ENCODE measurements around the gene UNKL.

The UNKL gene

DNA sequence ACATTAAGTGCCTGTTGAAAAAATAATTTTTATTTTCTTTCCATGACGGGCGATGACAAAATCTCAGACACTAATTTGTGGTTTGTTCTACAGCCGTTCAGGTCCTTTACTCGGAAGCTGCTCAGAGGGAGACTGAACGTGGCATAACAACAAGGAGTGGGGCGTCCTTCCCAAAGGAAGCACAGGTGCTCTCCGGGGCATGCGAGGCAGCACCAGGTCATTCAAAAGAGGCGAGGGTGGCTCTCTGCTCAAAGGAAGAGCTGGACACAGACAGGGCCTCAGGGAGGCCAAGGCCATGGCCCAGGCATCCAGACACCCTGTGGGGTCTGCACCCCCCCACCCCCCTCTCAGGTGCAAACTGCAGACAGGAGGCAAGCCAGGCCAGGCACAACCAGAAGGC lies 16.2 kb downstream of the UNKL start:
- DNase-seq: no peak

DNA sequence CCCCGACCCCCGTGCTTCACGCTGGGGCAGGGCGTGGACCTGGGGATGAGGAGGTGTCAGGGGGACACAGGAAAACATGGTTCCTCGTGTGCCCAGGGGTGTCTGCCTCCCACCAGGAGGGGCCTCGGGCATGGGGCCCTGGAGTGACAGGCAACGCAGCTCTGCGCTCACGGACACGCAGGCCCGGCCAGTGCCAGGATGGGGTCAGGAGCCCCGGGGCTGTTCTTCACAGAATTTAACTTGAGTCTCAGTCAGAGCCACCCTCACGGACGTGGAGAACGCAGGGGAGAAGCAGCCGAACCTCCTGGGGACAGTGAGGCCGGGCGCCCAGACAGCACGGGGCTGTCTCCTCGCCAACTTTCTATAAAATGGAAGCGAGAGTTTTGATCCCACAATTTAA lies 16.7 kb downstream of the UNKL start:
- no peak for DNase-seq

DNA sequence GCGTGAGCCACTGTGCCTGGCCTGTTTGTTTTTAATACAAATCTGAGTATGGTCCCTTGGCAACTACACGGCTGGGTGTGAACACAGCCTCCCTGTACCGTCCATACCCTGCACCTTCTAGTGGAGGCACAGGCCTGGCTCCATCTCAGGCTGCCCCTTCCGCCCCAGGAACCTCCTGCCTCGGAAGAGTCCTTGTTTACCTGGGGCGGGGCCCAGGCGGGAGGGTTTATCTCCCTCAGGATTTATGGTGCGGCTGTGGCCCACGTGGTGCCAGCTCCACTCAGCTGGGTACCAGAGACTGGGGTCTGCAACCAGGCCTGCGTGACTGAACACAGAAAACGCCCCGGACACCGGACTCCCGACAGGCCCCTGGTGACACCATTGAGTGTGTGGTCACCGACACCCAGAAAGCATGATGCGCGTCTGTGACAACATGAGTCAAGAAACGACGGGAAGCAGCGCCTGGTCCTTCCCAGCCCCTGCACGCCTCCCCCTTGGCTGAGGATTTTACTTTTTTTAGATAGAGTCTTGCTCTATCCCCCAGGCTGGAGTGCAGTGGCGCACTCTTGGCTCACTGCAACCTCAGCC lies 19.0 kb downstream of the UNKL start:
- DNase-seq: no peak

DNA sequence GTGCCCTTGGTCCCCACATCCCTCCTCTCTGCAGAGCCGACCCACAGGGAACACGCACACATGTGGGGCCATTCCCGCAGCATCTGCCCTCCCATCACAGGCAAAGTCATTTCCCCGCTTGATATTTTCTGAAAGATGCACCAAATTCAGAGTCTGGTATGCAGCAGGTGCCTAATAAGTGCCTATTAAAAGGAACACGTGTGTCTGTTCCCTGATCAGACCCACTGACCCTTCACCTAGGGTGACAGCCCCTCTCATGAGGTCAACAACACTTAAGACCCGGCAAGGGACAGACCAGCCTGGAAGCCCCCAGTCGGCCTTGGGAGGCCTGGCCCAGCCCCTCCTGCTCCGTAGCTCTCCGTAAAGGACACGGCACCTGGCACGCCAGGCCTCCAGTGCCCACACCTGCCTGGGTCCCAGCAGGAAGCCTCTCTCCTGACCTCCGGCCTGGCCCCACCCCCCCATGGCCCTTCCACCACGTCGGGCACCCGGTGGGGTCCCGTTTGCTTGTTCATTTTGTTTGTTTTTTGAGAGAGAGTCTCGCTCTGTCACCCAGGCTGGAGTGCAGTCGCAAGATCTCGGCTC lies 20.0 kb downstream of the UNKL start:
- no peak for DNase-seq

DNA sequence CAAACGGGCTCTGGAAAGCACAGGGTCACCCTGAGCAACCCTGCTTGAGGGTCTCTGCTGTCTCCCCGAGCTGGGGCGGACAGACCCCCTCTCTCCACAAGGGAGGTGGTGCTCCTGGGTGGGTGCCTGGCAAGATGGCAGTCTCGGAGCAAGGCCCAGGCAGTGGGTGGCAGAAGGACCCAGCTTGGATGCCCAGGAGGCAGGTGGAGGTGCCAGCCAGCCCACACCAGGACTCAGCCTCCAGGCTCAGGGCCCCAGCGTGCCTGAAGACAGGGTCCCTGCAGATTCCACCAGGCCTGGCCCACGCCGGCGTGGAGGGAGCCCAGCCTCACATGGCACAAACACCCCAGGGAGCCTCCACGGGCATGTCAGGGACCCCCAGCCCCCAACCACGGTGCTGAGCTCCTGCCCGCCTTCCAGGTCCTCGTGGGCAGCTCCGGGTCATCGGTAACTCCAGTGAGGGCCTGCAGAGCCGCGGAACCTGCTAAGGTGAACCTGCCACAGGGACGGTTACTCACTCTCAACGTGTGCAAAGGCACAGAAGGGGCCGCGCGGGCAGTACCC lies 20.8 kb downstream of the UNKL start:
- no peak for DNase-seq

DNA sequence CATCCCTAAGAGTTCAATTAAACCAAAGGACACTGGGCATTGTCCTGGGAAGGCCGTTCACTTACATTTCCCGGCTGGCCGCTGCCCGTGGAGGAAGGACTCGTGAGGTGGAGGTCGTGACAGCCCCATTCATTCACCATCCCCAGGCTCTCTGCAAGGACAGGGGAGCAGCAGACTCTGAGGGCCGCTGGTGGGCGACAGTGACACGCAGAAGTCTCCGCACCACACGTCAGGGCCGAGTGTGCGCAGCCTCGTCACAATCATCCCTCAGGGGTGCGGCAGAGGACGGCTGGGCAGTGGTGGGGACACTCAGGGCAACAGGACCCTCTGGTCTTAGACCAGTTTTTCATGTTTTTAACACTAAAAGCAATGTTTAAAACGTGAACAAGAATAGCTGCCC lies 21.7 kb downstream of the UNKL start:
- no peak for DNase-seq

DNA sequence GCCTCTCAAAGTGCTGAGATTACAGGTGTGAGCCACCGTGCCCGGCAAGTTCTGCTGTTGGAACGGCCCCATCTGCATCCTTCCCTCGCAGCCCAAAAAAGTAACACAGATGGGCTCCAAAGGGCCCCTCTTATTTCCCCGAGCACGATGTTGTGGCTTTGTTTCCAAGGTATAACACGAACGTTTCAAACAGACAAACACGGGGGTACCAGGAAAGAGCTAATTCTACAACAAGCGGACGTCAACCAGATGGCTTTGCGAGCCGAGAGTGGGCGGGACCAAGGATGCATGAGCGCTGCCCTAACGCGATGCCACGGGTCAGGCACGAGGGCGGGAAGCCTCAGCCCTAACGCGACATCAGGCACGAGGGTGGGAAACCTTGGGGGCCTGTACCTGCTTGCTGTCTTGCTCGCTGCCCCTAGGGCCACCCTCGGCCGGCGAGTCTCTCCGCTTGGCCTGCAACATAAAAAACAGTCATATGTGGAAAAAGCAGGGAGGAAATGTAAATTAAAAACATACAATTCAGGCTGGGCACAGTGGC lies 24.2 kb downstream of the UNKL start:
- DNase-seq: no peak

DNA sequence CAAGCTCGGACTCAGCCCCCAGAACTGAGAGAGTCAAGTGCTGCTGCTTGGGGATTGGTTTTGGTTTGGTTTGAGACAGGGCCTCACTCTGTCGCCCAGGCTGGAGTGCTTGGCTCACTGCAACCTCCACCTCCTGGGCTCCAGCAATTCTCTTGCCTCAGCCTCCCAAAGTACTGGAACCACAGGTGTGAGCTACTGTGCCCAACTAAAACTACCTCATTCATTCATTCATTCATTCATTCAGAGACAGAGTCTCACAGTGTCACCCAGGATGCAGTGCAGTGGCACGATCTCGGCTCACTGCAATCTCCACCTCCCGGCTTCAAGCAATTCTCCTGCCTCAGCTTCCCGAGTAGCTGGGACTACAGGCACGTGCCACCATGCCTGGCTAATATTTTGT lies 24.7 kb downstream of the UNKL start:
- no peak for DNase-seq

DNA sequence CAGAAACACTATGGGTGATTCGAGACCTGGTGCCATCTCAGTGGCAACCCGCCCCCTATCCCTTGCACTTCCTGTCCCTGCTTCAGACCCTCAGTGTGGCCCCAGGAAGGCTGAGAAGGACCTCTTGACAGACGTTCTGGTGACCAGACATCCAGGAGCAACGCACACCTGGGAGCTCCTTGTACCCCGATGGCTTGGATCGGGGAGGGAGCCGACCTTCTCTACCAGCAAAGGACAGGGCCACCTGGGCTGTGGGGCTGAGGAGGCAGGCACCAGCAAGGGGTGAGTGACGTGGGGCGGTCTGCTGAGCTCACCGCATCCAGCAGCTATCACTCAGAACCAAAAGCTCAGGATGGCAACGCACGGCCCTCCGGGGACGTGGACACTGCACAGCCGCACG lies 27.2 kb downstream of the UNKL start:
- DNase-seq: no peak

DNA sequence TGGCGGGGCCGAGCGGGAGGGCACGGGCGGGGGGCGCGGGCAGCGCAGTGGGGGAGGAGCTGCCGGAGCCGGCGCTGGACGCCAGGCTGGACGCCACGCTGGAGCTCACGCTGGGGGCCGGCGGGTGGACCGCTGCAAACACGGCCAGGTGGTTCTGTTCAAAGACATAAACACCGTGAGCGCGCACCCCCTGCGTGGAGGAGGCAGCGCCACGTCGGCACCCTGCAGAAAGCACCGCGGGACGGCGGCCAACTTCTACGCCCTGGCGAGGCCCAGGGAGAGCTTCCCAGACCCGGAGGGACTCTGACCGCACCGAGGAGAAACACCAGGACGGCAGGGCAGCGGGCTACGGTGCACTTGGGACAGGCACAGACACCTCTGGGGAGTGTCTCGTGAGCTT lies 29.3 kb downstream of the UNKL start:
- DNase-seq: no peak

DNA sequence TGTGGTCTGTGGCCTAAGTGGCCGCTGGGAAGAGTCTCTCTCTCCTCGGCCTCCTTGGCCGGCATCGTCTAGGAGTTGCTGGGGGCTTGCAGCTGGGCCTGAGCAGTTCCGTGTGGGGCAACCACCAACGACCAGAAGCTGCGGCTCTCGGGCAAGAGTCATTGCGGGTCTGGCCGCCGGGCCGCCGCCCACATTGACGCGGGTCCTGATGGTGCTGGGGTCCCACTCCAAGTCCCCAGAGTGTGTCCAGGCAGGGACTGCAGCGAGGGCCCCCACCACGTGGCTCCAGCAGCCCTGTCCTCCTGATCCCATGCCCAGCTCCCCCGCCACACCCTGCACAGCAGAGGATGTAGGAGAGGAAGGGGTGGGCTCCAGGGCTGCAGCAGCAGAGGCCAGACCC lies 30.9 kb downstream of the UNKL start:
- no peak for DNase-seq

DNA sequence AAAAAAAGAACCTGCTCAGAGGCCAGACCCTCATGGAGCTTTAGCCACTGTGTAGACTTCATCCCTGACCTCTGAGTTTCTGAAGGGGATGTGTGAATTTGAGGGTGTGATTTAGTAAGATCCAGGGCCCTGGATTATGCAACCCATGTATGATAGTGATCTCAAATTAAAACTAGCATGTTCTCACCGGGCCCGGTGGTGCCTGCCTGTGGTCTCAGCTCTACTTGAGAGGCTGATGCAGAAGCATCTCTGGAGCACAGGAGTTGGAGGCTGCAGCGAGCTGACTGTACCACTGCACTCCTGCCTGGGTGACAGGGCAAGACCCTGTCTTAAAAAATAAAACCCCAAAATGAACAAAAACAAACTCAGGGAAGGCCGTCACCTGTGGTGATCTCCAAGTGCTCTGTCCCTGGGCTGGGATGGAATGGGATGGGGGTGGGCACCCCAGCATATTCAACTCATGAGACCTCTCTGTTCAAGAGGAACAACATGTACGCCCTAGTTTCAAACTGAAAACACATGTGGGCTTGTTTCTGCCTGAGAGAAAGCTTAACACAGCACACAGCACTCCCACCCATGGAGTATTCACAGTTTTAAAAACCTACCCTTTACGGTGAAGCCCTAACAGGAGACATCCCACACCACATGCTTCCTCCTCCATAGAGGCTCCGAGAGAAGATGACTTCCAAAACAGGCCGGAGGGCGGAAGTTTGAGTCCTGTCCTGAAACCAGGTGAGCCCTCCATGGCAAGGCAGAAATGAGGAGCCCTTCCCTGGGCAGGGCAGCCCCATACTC lies 32.7 kb downstream of the UNKL start:
- DNase-seq: no peak

DNA sequence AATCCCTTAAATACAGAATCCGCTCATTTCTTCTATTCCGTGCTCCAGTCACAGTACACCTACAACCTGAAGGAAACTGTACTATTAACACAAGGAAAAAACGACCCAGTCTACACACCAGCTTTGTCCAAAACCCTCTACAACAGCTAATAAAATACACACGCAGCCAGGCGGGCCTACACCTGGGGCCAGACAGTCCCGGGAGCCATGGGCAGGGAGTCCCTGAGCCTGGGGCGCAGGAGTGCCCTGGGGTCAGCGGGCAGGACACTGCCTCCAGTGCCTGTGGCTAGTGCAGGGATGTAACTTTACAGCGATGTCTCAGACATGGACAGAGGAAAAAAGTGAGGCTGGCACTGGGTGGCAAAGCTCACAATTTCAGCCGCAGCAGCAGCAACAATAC lies 34.3 kb downstream of the UNKL start:
- DNase-seq: no peak

DNA sequence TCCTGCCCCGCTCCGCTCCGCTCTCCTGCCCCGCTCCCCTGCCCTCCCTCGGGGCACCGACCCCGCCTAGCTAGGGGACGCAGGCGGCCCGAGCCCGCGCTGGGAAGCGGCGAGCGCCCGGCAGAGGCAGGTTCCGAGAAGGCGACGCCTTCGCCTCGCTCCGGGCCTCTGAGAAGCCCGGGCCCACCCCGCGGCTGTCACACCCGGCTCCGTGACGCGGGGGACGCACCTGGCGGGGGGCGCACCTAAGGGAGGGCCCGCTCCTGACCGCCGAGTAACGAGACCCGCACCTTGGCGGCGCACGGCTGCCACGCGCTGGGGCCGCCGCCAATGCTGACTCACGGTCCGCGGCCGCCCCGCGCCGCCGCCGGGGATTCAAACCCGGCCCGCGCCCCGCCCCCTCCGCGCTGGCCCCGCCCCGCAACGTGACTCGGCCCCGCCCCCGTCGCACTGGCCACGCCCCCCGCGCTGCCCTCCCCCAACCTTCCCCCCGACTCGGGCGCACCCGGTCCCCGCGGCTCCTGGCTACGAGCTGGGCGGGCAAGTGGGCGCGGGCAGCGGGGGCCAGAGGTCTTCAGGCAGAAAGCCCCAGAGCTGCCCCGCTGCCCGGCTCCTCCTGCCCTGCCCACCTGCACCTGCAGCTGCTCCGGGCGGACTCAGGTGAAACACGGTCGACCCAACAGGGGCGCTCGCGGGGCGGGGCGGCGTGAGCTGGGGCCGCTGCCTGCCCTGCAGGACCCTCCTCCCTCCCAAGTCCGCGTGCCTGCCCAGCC lies 35.0 kb downstream of the UNKL start:
- DNase-seq: no peak

DNA sequence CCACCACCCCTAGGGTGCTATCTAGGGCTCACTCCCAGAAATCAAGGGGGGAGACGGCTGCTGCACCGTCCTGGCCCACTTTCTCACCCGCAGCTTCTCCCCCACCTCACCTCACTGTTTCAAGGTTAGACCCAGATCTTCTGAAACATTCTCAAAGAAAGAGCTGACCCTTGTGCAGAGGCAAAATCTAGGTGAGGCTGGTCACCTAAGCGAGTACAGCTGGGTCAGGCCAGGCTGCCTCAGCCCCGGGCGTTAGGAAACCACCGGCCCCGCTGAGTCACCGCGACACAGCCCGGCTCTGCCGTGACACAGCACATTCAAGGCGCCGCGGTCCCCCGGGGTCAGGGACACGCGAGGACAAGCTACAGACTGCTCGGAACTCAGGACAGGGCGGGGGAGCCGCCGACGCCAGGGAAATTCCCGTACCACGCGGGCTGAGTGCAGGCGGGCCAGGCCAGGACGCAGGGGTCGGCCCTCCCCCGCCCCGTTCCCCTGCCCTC lies 35.6 kb downstream of the UNKL start:
- peak; percentile 17 for DNase-seq

DNA sequence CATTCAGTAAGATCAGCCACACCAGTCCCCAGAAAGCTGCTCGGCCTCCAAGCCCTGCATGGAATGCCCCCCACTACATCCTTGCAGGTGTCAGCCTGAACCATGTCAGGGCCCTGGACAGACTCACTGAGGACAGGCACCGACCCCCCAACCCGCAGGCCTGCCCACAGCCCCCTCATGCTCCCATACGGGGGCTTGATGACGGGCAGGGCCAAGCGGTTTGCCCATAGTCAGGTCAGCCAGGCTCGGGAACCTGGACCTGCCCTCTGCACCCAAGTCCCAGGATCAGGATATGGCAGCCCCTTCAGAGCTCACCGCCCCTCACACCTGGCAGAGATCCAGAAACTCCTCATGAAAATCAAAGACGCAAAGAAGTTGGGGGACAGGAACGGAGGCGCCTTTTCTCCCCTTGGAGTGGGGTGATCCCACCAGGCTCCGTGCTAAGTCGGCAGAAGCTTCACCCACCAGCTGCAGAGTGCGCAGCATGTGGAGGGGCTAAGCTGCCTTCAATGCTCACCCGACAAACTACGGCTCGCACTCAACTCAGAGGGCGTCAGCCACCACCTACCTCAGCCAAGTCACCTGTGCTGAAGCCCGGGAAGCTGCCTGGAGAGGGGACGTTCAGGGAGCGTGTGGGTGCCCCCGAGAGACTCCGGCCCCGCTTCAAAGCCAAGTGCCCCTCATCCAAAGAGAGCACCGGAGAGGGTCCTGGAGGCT lies 36.3 kb downstream of the UNKL start:
- DNase-seq: no peak

DNA sequence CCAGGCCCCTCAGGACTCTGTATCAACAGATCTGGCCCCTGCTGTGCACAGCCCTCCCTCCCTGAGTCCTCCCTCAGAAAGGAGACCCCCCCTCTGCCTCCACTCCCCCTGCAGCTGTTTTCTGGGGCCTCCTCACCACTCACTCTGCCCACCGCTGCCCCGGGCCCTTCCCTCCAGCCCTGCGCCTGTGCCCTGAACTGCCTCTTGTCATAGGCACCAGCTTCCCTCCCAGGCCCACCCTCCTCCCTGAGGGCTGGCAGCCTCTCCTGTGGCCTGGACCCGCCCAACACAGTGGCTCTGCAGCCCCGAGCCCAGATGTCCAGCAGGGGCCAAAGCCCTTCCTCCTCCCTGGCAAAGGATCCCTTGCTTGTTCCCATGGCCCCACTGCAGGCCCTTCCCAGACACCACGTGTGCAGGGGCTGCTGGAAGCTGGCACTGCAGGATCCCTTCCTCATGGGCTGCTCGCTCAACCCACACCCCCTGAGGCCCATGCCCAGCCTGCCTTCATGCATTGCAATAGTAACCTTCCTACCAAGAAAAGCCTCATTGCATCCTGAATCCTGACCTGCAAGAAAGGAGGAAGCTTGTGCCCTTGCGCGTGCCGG lies 37.0 kb downstream of the UNKL start:
- DNase-seq: peak; percentile 4

DNA sequence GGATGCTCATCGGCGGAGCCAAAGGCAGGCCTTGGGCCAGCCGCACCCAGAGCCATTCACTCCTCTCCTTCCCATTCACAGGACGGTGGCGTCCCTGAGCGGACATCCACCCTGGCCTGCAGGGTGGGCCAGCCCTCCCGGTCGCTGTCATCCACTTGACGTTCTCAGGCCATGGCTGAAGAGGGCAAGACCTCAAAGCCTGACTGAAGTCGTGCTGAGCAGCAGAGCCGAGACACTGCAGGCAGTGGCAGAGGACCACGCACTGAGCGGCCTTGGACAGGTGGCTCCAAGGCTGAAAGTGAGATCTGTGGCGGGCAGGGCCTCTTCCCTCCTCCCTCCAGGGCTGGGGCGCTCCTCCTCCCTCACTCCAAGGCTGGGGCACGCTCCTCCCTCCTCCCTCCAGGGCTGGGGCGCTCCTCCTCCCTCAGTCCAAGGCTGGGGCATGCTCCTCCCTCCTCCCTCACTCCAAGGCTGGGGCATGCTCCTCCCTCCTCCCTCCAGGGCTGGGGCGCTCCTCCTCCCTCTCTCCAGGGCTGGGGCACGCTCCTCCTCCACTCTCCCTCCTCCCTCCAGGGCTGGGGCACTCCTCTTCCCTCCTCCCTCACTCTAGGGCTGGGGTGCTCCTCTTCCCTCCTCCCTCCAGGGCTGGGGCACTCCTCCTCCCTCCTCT lies 38.6 kb downstream of the UNKL start:
- no peak for DNase-seq

DNA sequence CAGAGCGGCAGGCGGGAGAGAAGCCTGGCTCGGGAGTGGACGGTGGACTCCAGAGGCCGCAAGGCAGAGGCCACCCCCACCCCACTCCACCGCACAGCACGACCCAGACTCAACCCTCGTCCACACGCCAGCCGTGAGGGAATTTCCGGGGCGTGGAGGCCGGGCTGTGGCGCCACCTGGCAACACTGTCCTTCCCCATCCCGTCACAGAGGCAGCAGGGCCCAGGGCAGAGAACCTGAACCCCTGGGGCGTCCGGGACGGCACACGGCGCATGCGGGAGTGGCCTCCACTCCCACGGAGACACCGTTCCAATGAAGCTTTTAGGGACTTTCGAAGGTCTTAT lies 39.2 kb downstream of the UNKL start:
- DNase-seq: no peak

DNA sequence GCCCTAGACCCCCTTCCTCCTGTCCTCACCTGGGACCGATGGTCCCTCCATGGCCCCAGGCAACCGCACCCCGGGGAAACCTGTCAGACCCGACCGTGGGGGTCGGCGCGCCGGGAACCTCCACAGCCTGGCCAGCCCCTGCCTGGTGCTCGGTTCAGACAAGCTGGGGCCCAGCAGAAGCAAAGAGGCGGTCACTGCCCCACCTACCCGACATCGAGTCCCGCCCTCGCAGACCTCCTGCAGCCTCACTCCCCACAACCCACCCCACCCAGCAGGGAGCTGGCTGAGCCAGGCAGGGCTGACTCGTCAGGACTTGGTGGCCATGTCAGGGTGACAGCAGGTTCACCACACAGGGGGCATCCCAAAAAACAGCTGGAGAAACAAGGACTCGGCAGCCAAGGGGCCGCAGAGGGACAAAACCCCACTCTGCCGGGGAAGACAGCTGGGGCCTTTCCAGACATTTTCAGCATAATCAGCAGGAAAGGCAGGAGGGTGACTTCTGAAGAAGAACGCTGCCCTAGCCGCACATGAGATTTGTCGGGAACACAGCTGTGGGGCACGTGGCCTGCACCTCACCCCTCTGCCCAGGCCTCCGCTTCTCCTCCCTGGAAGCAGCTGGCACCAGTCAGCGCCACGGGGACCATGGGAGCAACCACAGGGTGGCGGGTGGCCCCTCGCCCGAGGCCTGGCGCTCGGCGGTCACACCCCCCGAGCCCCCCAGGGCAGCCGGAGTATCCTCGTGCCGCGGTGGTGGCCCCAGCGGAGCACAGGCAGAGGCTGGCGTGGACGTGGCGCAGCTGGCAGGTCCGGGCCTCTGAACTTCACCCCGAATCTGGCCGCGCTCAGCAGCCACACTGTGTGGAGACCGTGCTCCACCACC lies 39.8 kb downstream of the UNKL start:
- DNase-seq: no peak
